GM10266 (cell line): ENCODE measurements around the gene PSMG3.

Experiments used
- DNase-seq: peaks from one replicate; pipeline ENCODE4 v3.0.0; 2012; ENCODE audit errors: extremely low spot score
- CTCF ChIP-seq: IDR thresholded peaks from 2 replicates; pipeline ENCODE4 v1.5.1; 2012; ENCODE audit warnings: mild to moderate bottlenecking, low read depth; ENCODE audit not compliant: control insufficient read depth, insufficient read depth; ENCODE audit errors: missing control alignments

The PSMG3 gene

GRCh38 chr7:1591876-1592275 is 22.0 kb upstream of the PSMG3 start:
- no peak for TF ChIP-seq CTCF
- DNase-seq: no peak

DNA sequence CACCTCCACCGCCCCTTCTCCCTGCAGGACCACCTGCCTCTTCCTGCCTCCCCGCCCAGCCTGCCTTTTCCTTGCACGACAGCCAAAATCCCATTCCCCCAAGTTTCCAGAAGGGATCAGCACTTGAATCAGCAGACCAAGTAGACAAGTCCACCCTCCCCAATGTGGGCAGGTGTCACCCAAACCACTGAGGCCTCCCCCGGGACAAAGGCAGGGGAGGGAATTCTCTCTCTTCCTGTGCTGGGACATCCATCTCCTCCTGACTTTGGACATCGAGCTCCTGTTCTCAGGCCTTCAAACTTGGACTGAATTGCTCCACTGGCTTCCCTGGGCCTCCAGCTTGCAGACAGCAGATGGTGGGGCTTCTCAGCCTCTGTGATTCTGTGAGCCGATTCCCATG is 21.6 kb upstream of the PSMG3 start:
- no peak for DNase-seq
- no peak for TF ChIP-seq CTCF

GRCh38 chr7:1590887-1591286 is 21.1 kb upstream of the PSMG3 start:
- DNase-seq: no peak
- no peak for TF ChIP-seq CTCF

GRCh38 chr7:1590476-1590875 is 20.6 kb upstream of the PSMG3 start:
- no peak for DNase-seq
- TF ChIP-seq CTCF: no peak

DNA sequence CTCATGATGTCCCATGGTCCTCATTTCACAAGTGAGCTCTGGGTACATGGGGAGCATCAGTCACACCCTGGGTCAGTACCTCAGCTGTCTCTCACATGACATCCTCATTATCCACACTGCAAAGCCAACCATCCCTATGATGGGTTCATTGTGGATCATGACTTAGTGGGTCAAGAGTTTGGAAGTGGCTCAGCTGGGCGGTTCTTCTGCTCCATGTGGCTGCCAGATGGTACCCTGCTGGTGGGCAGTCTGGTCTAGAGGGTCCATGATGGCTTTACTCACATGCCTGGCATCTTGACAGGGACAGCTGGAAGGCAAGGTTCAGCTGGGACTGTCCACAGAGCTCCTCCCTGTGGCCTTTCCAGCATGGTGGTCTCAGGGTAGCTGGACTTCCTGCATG is 19.1 kb upstream of the PSMG3 start:
- TF ChIP-seq CTCF: no peak
- DNase-seq: no peak

GRCh38 chr7:1587738-1588137 is 17.9 kb upstream of the PSMG3 start:
- DNase-seq: no peak
- no peak for TF ChIP-seq CTCF

- no peak for DNase-seq
- TF ChIP-seq CTCF: no peak
Measured at GRCh38 chr7:1586827-1587705, 17.2 kb upstream of the PSMG3 start.
